GM23338 (cell line): ENCODE data around the gene CEP350. TPM values are rescaled to one million over a fixed set of nuclear protein-coding genes. Genes with fewer than 3 reads are reported as not detected.

Experiments used
- ATAC-seq: fragments of 200-7000 bp; cut with Tn5 transposase; 3 replicates; pipeline ENCODE4 v1.9.1; 2020
- DNase-seq: peaks from one replicate; pipeline ENCODE4 v3.0.0-alpha.2; 2015; ENCODE audit warnings: low spot score
- H2AFZ ChIP-seq: fragments of 200-600 bp; sonication (generic); 2 replicates; pipeline ENCODE4 v1.8.0; 2016; ENCODE audit warnings: antibody characterized with exemption, mild to moderate bottlenecking, moderate library complexity
- H3F3A ChIP-seq: fragments of 200-600 bp; sonication (generic); replicated peaks from 2 replicates; pipeline ENCODE4 v1.8.0; 2017; ENCODE audit warnings: antibody characterized with exemption, mixed run types, low read depth
- H3K27ac ChIP-seq: fragments of 200-600 bp; sonication (generic); 2 replicates; pipeline ENCODE4 v1.6.1; 2016; ENCODE audit warnings: low read depth
- H3K27me3 ChIP-seq: fragments of 200-600 bp; sonication (generic); 2 replicates; pipeline ENCODE4 v1.8.0; 2016; ENCODE audit warnings: mild to moderate bottlenecking, mixed run types, moderate library complexity; ENCODE audit not compliant: insufficient read depth
- H3K36me3 ChIP-seq: fragments of 200-600 bp; sonication (generic); 2 replicates; pipeline ENCODE4 v1.8.0; 2016; ENCODE audit warnings: mild to moderate bottlenecking; ENCODE audit not compliant: insufficient read depth
- H3K4me1 ChIP-seq: fragments of 200-600 bp; sonication (generic); 2 replicates; pipeline ENCODE4 v1.8.0; 2016; ENCODE audit warnings: mild to moderate bottlenecking, moderate library complexity; ENCODE audit not compliant: insufficient read depth
- H3K4me2 ChIP-seq: fragments of 200-600 bp; sonication (generic); 2 replicates; pipeline ENCODE4 v1.7.1; 2017; ENCODE audit warnings: mixed run types
- H3K4me3 ChIP-seq: fragments of 200-600 bp; sonication (generic); 2 replicates; pipeline ENCODE4 v1.6.1; 2016; ENCODE audit warnings: mixed run types
- H3K79me2 ChIP-seq: fragments of 200-600 bp; sonication (generic); replicated peaks from 2 replicates; pipeline ENCODE4 v1.8.0; 2017; ENCODE audit warnings: mild to moderate bottlenecking; ENCODE audit not compliant: insufficient read depth
- H3K9me2 ChIP-seq: fragments of 200-600 bp; sonication (generic); 2 replicates; pipeline ENCODE4 v1.8.0; 2017; ENCODE audit not compliant: insufficient read depth
- H4K20me1 ChIP-seq: fragments of 200-600 bp; sonication (generic); replicated peaks from 2 replicates; pipeline ENCODE4 v1.8.0; 2017; ENCODE audit warnings: mild to moderate bottlenecking; ENCODE audit not compliant: insufficient read depth
- H3K27ac Mint-ChIP-seq: 2 replicates; pipeline ENCODE4 v1.8.0; 2020; ENCODE audit warnings: inconsistent platforms, mild to moderate bottlenecking, moderate library complexity, mixed read lengths
- H3K27me3 Mint-ChIP-seq: 3 replicates; pipeline ENCODE4 v1.8.0; 2022; ENCODE audit warnings: low read depth, mild to moderate bottlenecking, moderate library complexity, mixed read lengths, inconsistent platforms; ENCODE audit not compliant: insufficient read depth, poor library complexity
- H3K36me3 Mint-ChIP-seq: 3 replicates; pipeline ENCODE4 v1.8.0; 2021; ENCODE audit warnings: low read depth, mild to moderate bottlenecking, inconsistent platforms, moderate library complexity, mixed read lengths
- H3K4me1 Mint-ChIP-seq: 3 replicates; pipeline ENCODE4 v1.8.0; 2020; ENCODE audit warnings: mild to moderate bottlenecking, inconsistent platforms, mixed read lengths
- H3K4me3 Mint-ChIP-seq: 3 replicates; pipeline ENCODE4 v1.8.0; 2021; ENCODE audit warnings: moderate library complexity, mild to moderate bottlenecking, inconsistent platforms, mixed read lengths
- H3K9me3 Mint-ChIP-seq: 3 replicates; pipeline ENCODE4 v1.8.0; 2020; ENCODE audit warnings: moderate library complexity, mild to moderate bottlenecking, inconsistent platforms, mixed read lengths
- CREB1 ChIP-seq: fragments of 250-450 bp; sonication (Bioruptor Pico); IDR thresholded peaks from 2 replicates; pipeline ENCODE4 v1.5.0; 2020; ENCODE audit warnings: low read depth, mild to moderate bottlenecking, moderate library complexity
- CTCF ChIP-seq, 2 experiments: fragments of 200-600 bp in 1 of 2; sonication (generic) in 1 of 2; conservative IDR thresholded peaks; 2 replicates each; pipeline versions ENCODE4 v1.5.1 to v1.6.1; 2016 to 2017; ENCODE audit warnings: antibody characterized with exemption in 2 of 2, low read depth in 2 of 2, mild to moderate bottlenecking in 2 of 2, moderate library complexity in 1 of 2
- JUNB ChIP-seq: IDR thresholded peaks from one replicate; pipeline ENCODE4 v1.6.1; 2016; ENCODE audit warnings: antibody characterized with exemption; ENCODE audit not compliant: unreplicated experiment
- NANOG ChIP-seq: IDR thresholded peaks from 2 replicates; pipeline ENCODE4 v1.6.1; 2016; ENCODE audit warnings: antibody characterized with exemption, borderline replicate concordance
- POLR2AphosphoS5 ChIP-seq: IDR thresholded peaks from 2 replicates; pipeline ENCODE4 v1.6.1; 2016; ENCODE audit warnings: antibody characterized with exemption, low read depth
- REST ChIP-seq: IDR thresholded peaks from one replicate; pipeline ENCODE4 v1.6.1; 2018; ENCODE audit warnings: antibody characterized with exemption; ENCODE audit not compliant: unreplicated experiment
- ZNF114 ChIP-seq: fragments of 250-450 bp; sonication (Bioruptor Pico); IDR thresholded peaks from 2 replicates; pipeline ENCODE4 v1.5.0; 2020; ENCODE audit warnings: mild to moderate bottlenecking, moderate library complexity
- ZNF462 ChIP-seq: fragments of 250-450 bp; sonication (Bioruptor Pico); IDR thresholded peaks from 2 replicates; pipeline ENCODE4 v1.5.0; 2020; ENCODE audit warnings: mild to moderate bottlenecking, moderate library complexity
- polyA plus RNA-seq: library from polyadenylated mRNA; unstranded; fragments of >200 nt; fragmentation: Nextera tagmentation; extraction: Ambion mirVana; gene quantifications from 2 replicates; pipeline ENCODE4 v1.2.1, GENCODE V29; 2016
- total RNA-seq: library from RNA; depleted of rRNA; stranded (reverse); fragments of >200 nt; shearing (Covaris generic); gene quantifications from 2 replicates; pipeline ENCODE4 v1.2.3, GENCODE V29; 2014

The CEP350 gene
- total and polyA plus RNA-seq, 2 experiments from 2014 or later, result 23.4 to 36.8 TPM

GRCh38 chr1:180062452-180062971 is 107.9 kb downstream of the CEP350 start (continued):
- TF ChIP-seq ZNF462 (CRISPR knock-in tag) (no peak), REST (no peak), ZNF114 (no peak)

- H3K27me3 ChIP-seq, result no peaks in the 10 kb centered on the region
- H3K79me2 ChIP-seq, result no peaks in the 10 kb centered on the region
- Mint-ChIP-seq H3K4me1 (no peaks in the 10 kb centered on the region), H3K27ac (no peak overlapping the region), H3K36me3 (peaks cover 25% of the 10 kb centered on the region), H3K4me3 (no peak overlapping the region), H3K27me3 (no peaks in the 10 kb centered on the region), H3K9me3 (no peaks in the 10 kb centered on the region)
- H2AFZ ChIP-seq, result no peak overlapping the region
- H3K27ac ChIP-seq, result no peak overlapping the region
- H3K36me3 ChIP-seq, result peaks cover 11% of the 10 kb centered on the region; the same call in 1 of the 2 replicates
- DNase-seq (no peak), ATAC-seq (no peak)
- H3K4me1 ChIP-seq, result no peaks in the 10 kb centered on the region
- no peaks in the 10 kb centered on the region for H3K9me2 ChIP-seq
- H3K4me3 ChIP-seq, result no peak overlapping the region
- H3K4me2 ChIP-seq, result no peak overlapping the region
- H4K20me1 ChIP-seq, result no peaks in the 10 kb centered on the region
- no peaks in the 10 kb centered on the region for H3F3A ChIP-seq
- no peak for TF ChIP-seq POLR2AphosphoS5
- no peak for TF ChIP-seq CTCF (conservative IDR thresholded peaks at IDR 0.05; ENCODE audit: low read depth in 2 of 2)
- no peak for TF ChIP-seq JUNB
- no peak for TF ChIP-seq ZNF114
- no peak for TF ChIP-seq CREB1 (CRISPR knock-in tag)
- no peak for TF ChIP-seq NANOG
Observed at GRCh38 chr1:180065408-180065807, 110.8 kb downstream of the CEP350 start.
